Caco-2 (cell line): Measurements from ENCODE around the gene ATP8B4. TPM values are rescaled to one million over a fixed set of nuclear protein-coding genes. Genes with fewer than 3 reads are reported as not detected.
"Not testable (repeated sequence)": the region's sequence is repeated elsewhere in the genome, so short reads cannot be mapped to it uniquely, and the experiment has no call there.

Experiments
- BruUV-seq: library from RNA; stranded (reverse); fragments of 400-500 nt; replicated peaks from 2 replicates; lab custom pipeline; 2021; lab: Mats Ljungman, UMichigan
- CTCF ChIA-PET: fragments of 300-600 bp; sonication (Branson Sonifier 250); formaldehyde crosslinking; loops from one replicate; lab custom pipeline; 2022; ENCODE audit warnings: antibody characterized with exemption; lab: Charles Lee
- POLR2A ChIA-PET: fragments of 300-600 bp; sonication (Branson Sonifier 250); formaldehyde crosslinking; loops from one replicate; lab custom pipeline; 2022; ENCODE audit warnings: antibody characterized with exemption; lab: Charles Lee
- DNase-seq, 2 experiments: peaks; one replicate each; pipeline versions ENCODE4 v3.0.0 to v3.0.0-alpha.2; 2020 to 2022
- H3K27me3 ChIP-seq: replicated peaks from 2 replicates; pipeline ENCODE4 v1.6.0; 2011; ENCODE audit warnings: low read length; ENCODE audit not compliant: control insufficient read depth, insufficient read depth
- H3K36me3 ChIP-seq: 2 replicates; pipeline ENCODE4 v1.5.1; 2011; ENCODE audit warnings: low read length; ENCODE audit not compliant: control insufficient read depth, insufficient read depth
- H3K4me1 ChIP-seq: fragments of 250-450 bp; sonication (Bioruptor Pico); 2 replicates; pipeline ENCODE4 v1.5.1; 2020; ENCODE audit warnings: mild to moderate bottlenecking
- H3K4me3 ChIP-seq: 2 replicates; pipeline ENCODE4 v1.5.1; 2011; ENCODE audit warnings: low read depth, mild to moderate bottlenecking, control low read depth, low read length
- H3K9me3 ChIP-seq: fragments of 250-450 bp; sonication (Bioruptor Pico); 2 replicates; pipeline ENCODE4 v1.5.1; 2020; ENCODE audit warnings: mild to moderate bottlenecking, moderate library complexity
- H3K27ac Mint-ChIP-seq: one replicate; pipeline ENCODE4 v1.8.0; 2022; ENCODE audit warnings: mixed read lengths; ENCODE audit not compliant: unreplicated experiment
- H3K27me3 Mint-ChIP-seq: one replicate; pipeline ENCODE4 v1.8.0; 2022; ENCODE audit warnings: mixed read lengths; ENCODE audit not compliant: insufficient read depth, unreplicated experiment
- H3K36me3 Mint-ChIP-seq: one replicate; pipeline ENCODE4 v1.8.0; 2022; ENCODE audit warnings: mild to moderate bottlenecking, mixed read lengths; ENCODE audit not compliant: insufficient read depth, unreplicated experiment
- H3K4me1 Mint-ChIP-seq: one replicate; pipeline ENCODE4 v1.8.0; 2022; ENCODE audit warnings: low read depth, mixed read lengths; ENCODE audit not compliant: unreplicated experiment
- H3K4me3 Mint-ChIP-seq: one replicate; pipeline ENCODE4 v1.8.0; 2022; ENCODE audit warnings: mild to moderate bottlenecking, moderate library complexity, mixed read lengths; ENCODE audit not compliant: unreplicated experiment
- H3K9me3 Mint-ChIP-seq: one replicate; pipeline ENCODE4 v1.8.0; 2022; ENCODE audit warnings: mixed read lengths; ENCODE audit not compliant: unreplicated experiment
- CTCF ChIP-seq, 2 experiments: fragments of 200-600 bp in 1 of 2; IDR thresholded peaks; 1 replicate in 1 of 2; 2 replicates in 1 of 2; pipeline versions ENCODE4 v1.5.1 to v1.8.0; 2011 to 2022; ENCODE audit warnings: antibody characterized with exemption in 1 of 2, control low read depth in 1 of 2, inconsistent platforms in 1 of 2, low read depth in 1 of 2, low read length in 1 of 2, mild to moderate bottlenecking in 1 of 2, moderate library complexity in 1 of 2; ENCODE audit not compliant: insufficient read depth in 1 of 2, severe bottlenecking in 1 of 2, unreplicated experiment in 1 of 2
- intact Hi-C: fragments of 100-400 bp; cut with micrococcal nuclease; formaldehyde crosslinking; loops from one replicate; pipeline ENCODE4 v1.10.0; 2022; ENCODE audit not compliant: unreplicated experiment
- total RNA-seq: library from RNA; stranded (reverse); gene quantifications from 2 replicates; pipeline ENCODE4 v1.2.3, GENCODE V29; 2022

Gene ATP8B4
- total RNA-seq, 1 experiment from 2014 or later, result 0.57 TPM

GRCh38 chr15:50100486-50100885, 18.5 kb downstream of the ATP8B4 start:
- TF ChIP-seq CTCF (IDR thresholded peaks at IDR 0.05; ENCODE audit: insufficient read depth in 1 of 2, low read depth in 1 of 2, low read length in 1 of 2, severe bottlenecking in 1 of 2, unreplicated experiment in 1 of 2), result no peak
- no peaks in the 10 kb centered on the region for H3K9me3 ChIP-seq
- Mint-ChIP-seq H3K27ac (no peak overlapping the region), H3K27me3 (peaks cover 24% of the 10 kb centered on the region), H3K4me1 (no peaks in the 10 kb centered on the region), H3K4me3 (no peak overlapping the region), H3K9me3 (no peaks in the 10 kb centered on the region), H3K36me3 (no peaks in the 10 kb centered on the region)
- no peaks in the 10 kb centered on the region for H3K36me3 ChIP-seq
- intact Hi-C loops, result no loop called here
- H3K27me3 ChIP-seq, result no peaks in the 10 kb centered on the region
- DNase-seq, result no peak
- H3K4me1 ChIP-seq, result no peaks in the 10 kb centered on the region
- POLR2A ChIA-PET, result no interaction called here
- no peak overlapping the region for H3K4me3 ChIP-seq
- CTCF ChIA-PET, result no interaction called here
- BruUV-seq, result no TSS peak

- no peak for DNase-seq
- Mint-ChIP-seq H3K9me3 (no peaks in the 10 kb centered on the region), H3K4me1 (no peaks in the 10 kb centered on the region), H3K27ac (no peak overlapping the region), H3K4me3 (no peak overlapping the region), H3K27me3 (peaks cover 19% of the 10 kb centered on the region), H3K36me3 (no peaks in the 10 kb centered on the region)
- no peaks in the 10 kb centered on the region for H3K27me3 ChIP-seq
- no TSS peak for BruUV-seq
- no peaks in the 10 kb centered on the region for H3K36me3 ChIP-seq
- CTCF ChIA-PET, result no interaction called here
- POLR2A ChIA-PET, result no interaction called here
- H3K9me3 ChIP-seq, result no peaks in the 10 kb centered on the region
- no peaks in the 10 kb centered on the region for H3K4me1 ChIP-seq
- intact Hi-C loops, result no loop called here
- H3K4me3 ChIP-seq, result no peak overlapping the region
- no peak for TF ChIP-seq CTCF (IDR thresholded peaks at IDR 0.05; ENCODE audit: insufficient read depth in 1 of 2, low read depth in 1 of 2, low read length in 1 of 2, severe bottlenecking in 1 of 2, unreplicated experiment in 1 of 2)
These were observed 20.5 kb downstream of the ATP8B4 start for GRCh38 chr15:50098545-50098944.

GRCh38 chr15:50095938-50096821, 22.9 kb downstream of the ATP8B4 start:
- H3K9me3 ChIP-seq, result no peaks in the 10 kb centered on the region
- no TSS peak for BruUV-seq
- POLR2A ChIA-PET, result no interaction called here
- H3K4me1 ChIP-seq, result no peaks in the 10 kb centered on the region
- no peaks in the 10 kb centered on the region for H3K4me1 Mint-ChIP-seq
- no peaks in the 10 kb centered on the region for H3K27me3 ChIP-seq
- no peak overlapping the region for H3K27ac Mint-ChIP-seq
- H3K4me3 Mint-ChIP-seq, result no peak overlapping the region
- no peaks in the 10 kb centered on the region for H3K36me3 ChIP-seq
- no peak for DNase-seq
- no peak overlapping the region for H3K4me3 ChIP-seq
- no peak for TF ChIP-seq CTCF (IDR thresholded peaks at IDR 0.05; ENCODE audit: insufficient read depth in 1 of 2, low read depth in 1 of 2, low read length in 1 of 2, severe bottlenecking in 1 of 2, unreplicated experiment in 1 of 2)
- H3K27me3 Mint-ChIP-seq, result peaks cover 6% of the 10 kb centered on the region
- no peaks in the 10 kb centered on the region for H3K9me3 Mint-ChIP-seq
- no peaks in the 10 kb centered on the region for H3K36me3 Mint-ChIP-seq
- intact Hi-C loops, result no loop called here
- CTCF ChIA-PET, result no interaction called here

GRCh38 chr15:50089386-50089785, 29.6 kb downstream of the ATP8B4 start:
- H3K27ac Mint-ChIP-seq, H3K27me3 Mint-ChIP-seq, DNase-seq, H3K9me3 ChIP-seq, intact Hi-C loops, H3K4me3 Mint-ChIP-seq, H3K36me3 ChIP-seq, H3K27me3 ChIP-seq, H3K4me1 ChIP-seq, H3K9me3 Mint-ChIP-seq, H3K4me3 ChIP-seq, POLR2A ChIA-PET, CTCF ChIA-PET, H3K36me3 Mint-ChIP-seq, H3K4me1 Mint-ChIP-seq, BruUV-seq: not testable (repeated sequence)
